ENCODE results near the gene NDUFS8. TPM values are rescaled to one million over a fixed set of nuclear protein-coding genes. Genes with fewer than 3 reads are reported as not detected.

The NDUFS8 gene
- total and polyA plus RNA-seq, 5 experiments from 2014 or later, result 81.5 to 203 (median 184) TPM

DNA sequence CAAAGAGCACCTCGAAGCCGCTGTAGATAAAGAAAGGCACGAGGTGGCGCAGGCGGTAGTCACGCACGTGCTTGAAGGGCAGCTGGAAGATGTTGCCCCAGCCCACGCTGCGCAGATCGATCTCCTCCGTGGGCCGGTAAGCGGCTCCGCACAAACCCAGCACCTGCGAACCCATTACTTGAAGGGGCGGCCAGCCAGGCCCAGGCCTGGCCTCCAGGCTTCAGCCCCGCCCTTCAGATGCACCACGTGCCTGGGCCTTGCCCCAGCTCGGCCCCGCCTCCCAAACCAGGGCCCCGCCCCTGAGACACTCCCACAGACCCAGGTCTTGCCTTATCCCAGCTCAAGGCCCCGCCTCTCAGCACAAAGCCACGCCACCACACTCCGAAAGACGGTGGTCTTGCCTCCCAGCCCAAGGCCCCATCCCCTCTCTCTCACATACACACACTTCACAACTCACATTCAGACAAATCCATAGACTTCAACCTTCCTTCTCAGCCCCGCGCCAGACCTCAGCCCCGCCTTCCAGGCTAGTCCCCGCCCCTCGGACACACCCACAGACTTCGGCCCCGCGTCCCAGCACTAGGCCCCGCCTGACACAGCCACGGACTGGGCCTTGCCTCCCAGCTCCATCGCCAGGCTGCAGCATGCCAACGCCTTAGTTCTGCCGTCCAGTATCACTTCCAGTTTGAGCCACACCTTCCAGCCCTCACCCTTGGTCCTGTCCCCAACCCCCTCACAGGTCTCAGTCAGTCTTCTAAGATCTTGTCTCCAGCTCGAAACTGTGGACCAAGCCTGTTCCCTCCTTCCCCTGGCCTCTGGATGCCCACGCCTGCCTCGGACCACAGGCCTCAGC, 33.6 kb upstream of the NDUFS8 start:
- peak overlapping the region in 3 of 10 donors; percentile 22 to 75 (median 69) for H3K27ac Mint-ChIP-seq
- peak overlapping the region in 1 of 10 donors; percentile 63 for H3K4me3 Mint-ChIP-seq
- POLR2A ChIA-PET, result no interaction called here

GRCh38 chr11:67997475-67997921, 33.0 kb upstream of the NDUFS8 start:
- Mint-ChIP-seq H3K4me3 (peak overlapping the region in 1 of 10 donors; percentile 17), H3K4me1 (peaks cover 22 to 44% (median 35%) of the 10 kb centered on the region in 4 donors), H3K36me3 (peaks cover 0 to 3% (median 0%) of the 10 kb centered on the region in 3 donors), H3K9me3 (no peaks in the 10 kb centered on the region), H3K27me3 (no peaks in the 10 kb centered on the region), H3K27ac (peak overlapping the region in 4 of 10 donors; percentile 22 to 71 (median 64))
- POLR2A ChIA-PET, result no interaction called here
- ATAC-seq (no peak), DNase-seq (no peak)

More for the DNA sequence above, 33.6 kb upstream of the NDUFS8 start:
- peak in 1 of 10 donors; percentile 31 for DNase-seq
- Mint-ChIP-seq H3K9me3 (no peaks in the 10 kb centered on the region), H3K36me3 (peaks cover 0 to 2% (median 0%) of the 10 kb centered on the region in 3 donors), H3K27me3 (peaks cover 0 to under 1% (median 0%) of the 10 kb centered on the region in 5 donors), H3K4me1 (peaks cover 20 to 39% (median 30%) of the 10 kb centered on the region in 4 donors)
- ATAC-seq, result peak in 1 of 2 donors; percentile 44

DNA sequence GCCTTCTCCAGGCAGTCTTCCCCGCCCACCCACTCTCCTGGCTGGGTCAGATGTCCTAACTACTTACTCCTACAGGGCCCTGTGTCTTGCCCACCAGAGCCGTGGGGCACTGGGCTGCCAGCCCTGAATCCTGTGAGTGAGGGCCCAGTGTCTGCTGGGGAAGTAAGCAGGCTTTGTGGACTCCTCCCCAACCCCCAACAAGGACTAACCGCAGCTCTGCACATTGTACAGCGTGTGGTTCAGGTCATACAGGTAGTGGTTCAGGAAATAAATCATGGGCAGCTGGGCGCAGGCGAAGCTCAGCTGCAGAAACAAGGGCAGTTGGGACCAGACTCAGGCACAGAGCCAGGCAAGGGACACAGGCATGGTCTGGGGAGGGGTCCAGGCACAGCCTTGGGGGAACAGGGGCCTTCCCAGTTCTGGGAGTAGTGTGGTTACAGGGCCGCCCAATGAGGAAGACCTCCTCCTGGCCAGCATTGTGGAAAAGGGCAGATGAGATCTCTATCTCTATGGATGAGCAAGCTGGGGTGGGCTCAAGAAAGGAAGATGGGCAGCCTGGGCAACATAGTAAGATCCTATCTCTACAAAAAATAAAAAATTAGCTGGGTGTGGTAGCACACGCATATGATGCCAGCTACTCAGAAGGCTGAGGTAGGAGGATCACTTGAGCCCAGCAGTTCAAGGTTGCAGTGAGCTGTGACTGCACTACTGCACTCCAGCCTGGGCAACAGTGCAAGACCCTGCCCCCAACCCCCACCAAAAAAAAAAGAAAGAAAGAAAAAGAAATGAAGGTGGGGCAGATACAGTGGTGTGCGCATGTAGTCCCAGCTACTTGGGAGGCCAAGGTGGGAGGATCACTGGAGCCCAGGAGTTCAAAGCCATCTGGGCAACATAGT, 32.1 kb upstream of the NDUFS8 start:
- H3K27me3 Mint-ChIP-seq, result no peaks in the 10 kb centered on the region
- peak overlapping the region in 5 of 10 donors; percentile 24 to 79 (median 63) for H3K4me3 Mint-ChIP-seq
- H3K4me1 Mint-ChIP-seq, result peaks cover 25 to 50% (median 41%) of the 10 kb centered on the region in 4 donors
- no peaks in the 10 kb centered on the region for H3K9me3 Mint-ChIP-seq
- POLR2A ChIA-PET, result no interaction called here
- ATAC-seq (peak; percentile 30 to 49), DNase-seq (peak in 1 of 10 donors; percentile 18)
- peak overlapping the region in 8 of 10 donors; percentile 14 to 85 (median 62) for H3K27ac Mint-ChIP-seq
- H3K36me3 Mint-ChIP-seq, result peaks cover 0 to 3% (median 0%) of the 10 kb centered on the region in 3 donors

DNA sequence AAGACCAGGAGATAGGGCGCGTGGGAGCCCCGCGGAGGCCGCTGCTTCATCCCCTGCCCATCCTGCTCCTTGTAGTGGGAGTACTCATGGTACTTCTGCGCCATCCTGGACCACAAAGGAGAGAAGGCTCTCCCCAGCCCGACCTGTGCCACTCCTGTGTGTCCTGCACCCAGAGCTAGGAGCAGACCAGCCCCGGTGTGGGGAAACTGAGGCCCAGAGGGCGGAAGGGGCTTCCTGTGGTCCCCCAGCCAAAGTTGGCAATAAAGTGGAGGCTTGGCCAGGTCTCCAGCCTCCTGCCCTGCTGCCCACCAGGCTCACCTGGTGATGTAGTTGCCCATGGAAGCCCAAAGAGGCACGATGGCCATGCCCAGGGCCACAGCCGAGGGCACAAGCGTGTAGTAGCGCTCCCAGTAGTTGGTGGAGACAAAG, 31.3 kb upstream of the NDUFS8 start:
- H3K36me3 Mint-ChIP-seq, result peaks cover 0 to 3% (median 0%) of the 10 kb centered on the region in 3 donors
- POLR2A ChIA-PET, result no interaction called here
- H3K4me1 Mint-ChIP-seq, result peaks cover 22 to 44% (median 38%) of the 10 kb centered on the region in 4 donors
- H3K27ac Mint-ChIP-seq, result no peak overlapping the region
- no peak overlapping the region for H3K4me3 Mint-ChIP-seq
- no peaks in the 10 kb centered on the region for H3K27me3 Mint-ChIP-seq
- H3K9me3 Mint-ChIP-seq, result no peaks in the 10 kb centered on the region
- no peak for ATAC-seq
- no peak for DNase-seq

DNA sequence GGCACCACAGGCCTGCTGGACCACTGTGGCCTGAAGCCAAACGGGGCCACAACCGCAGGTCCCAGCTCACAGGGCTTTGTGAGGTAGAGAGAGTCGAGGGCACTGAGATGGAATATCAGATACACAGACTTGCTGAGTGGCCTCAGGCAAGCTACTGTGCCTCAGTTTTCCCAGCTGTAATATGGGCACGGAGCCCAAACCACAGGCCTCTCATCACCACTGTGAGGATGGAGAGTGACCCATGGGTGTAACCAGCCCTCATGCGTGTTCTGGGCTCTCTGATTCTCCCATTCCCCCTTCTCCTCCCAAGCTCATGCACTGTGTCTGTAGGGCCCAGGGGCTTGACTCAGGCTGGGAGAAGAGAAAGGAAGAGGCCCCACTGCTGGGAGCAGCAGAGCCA, 30.8 kb upstream of the NDUFS8 start:
- peaks cover 0 to 3% (median 0%) of the 10 kb centered on the region in 3 donors for H3K36me3 Mint-ChIP-seq
- peak overlapping the region in 1 of 10 donors; percentile 14 for H3K4me3 Mint-ChIP-seq
- ATAC-seq, result no peak
- no peak for DNase-seq
- POLR2A ChIA-PET, result no interaction called here
- H3K27me3 Mint-ChIP-seq, result no peaks in the 10 kb centered on the region
- H3K9me3 Mint-ChIP-seq, result no peaks in the 10 kb centered on the region
- peaks cover 22 to 44% (median 41%) of the 10 kb centered on the region in 4 donors for H3K4me1 Mint-ChIP-seq
- no peak overlapping the region for H3K27ac Mint-ChIP-seq

GRCh38 chr11:68002575-68002937, 27.9 kb upstream of the NDUFS8 start:
- Mint-ChIP-seq H3K27me3 (no peaks in the 10 kb centered on the region), H3K4me3 (peak overlapping the region; percentile 71 to 93 (median 84)), H3K4me1 (peaks cover 18 to 48% (median 37%) of the 10 kb centered on the region in 4 donors), H3K27ac (peak overlapping the region; percentile 36 to 90 (median 78)), H3K36me3 (peaks cover 0 to 2% (median 0%) of the 10 kb centered on the region in 3 donors), H3K9me3 (no peaks in the 10 kb centered on the region)
- POLR2A ChIA-PET, result interaction anchor here (1.6 to 2.4 kb wide), 2 partner anchors 29 to 36 kb away, joined by 4 to 5 read pairs; partner anchors contain the start of genes NDUFS8 and TCIRG1
- ATAC-seq (no peak), DNase-seq (no peak)

DNA sequence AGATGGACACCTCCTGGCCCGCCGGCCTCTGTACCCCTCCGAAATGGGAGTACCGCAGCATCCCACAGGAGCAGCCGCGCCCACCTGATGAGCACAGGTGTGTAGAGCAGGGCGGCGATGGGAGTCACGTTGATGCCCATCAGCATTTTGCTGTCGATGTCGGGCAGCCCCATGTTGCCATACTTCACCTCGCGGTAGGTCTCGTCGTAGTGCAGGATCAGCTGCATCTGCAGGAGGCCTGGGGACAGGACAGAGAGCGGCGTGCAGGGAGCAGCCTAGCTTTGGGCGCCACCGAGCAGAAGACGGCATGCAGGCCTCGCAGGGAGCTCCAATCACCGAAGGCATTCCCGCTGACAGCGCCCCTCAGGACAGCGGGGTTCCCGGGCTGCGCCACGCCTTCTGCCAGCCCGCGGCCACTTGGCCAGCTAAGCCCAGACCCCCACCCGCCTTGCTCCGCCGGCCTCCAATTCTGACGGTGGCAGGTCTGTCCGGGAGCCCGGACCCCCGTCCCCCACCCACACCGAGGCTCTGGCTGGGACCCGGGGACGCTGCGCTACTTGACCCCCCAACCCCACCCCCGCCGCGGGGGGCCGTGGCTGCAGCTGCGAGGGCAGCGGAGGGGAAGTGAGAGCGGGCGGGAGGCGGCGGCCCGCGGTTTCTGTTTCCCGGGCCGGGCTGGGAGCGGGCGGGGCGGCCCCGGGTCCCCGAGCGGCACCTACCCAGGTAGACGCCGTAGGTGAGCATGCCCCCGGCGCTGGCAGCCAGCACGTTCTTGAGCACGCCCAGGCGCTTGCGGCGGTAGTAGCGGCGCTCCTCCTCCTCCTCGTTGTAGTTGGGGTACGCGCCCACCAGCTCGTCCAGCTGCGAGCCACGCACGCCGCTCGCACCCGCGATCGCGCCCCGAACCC, 27.3 kb upstream of the NDUFS8 start:
- H3K36me3 Mint-ChIP-seq, result peaks cover 0 to 2% (median 0%) of the 10 kb centered on the region in 3 donors
- no peaks in the 10 kb centered on the region for H3K9me3 Mint-ChIP-seq
- H3K4me1 Mint-ChIP-seq, result peaks cover 14 to 42% (median 31%) of the 10 kb centered on the region in 4 donors
- peak; percentile 89 to 90 for ATAC-seq
- H3K27ac Mint-ChIP-seq, result peak overlapping the region; percentile 36 to 90 (median 76)
- H3K27me3 Mint-ChIP-seq, result no peaks in the 10 kb centered on the region
- peak overlapping the region; percentile 71 to 93 (median 84) for H3K4me3 Mint-ChIP-seq
- POLR2A ChIA-PET, result interaction anchor here (1.1 to 2.4 kb wide), 3 partner anchors 28 to 211 kb away, joined by 3 to 5 read pairs (median 4); partner anchors contain the start of genes NDUFS8 and TCIRG1
- DNase-seq, result peak; percentile 53 to 84 (median 64)

GRCh38 chr11:68003846-68004550, 26.5 kb upstream of the NDUFS8 start, which contains the start of gene UNC93B1:
UNC93B1 (minus strand) TSS chr11:68004097; CDS start chr11:68004043, 54 bp downstream.
- Mint-ChIP-seq H3K4me1 (peaks cover 12 to 37% (median 28%) of the 10 kb centered on the region in 4 donors), H3K4me3 (peak within 1 kb of the TSS; percentile 80 to 93 (median 87)), H3K27ac (peak within 1 kb of the TSS; percentile 56 to 92 (median 88)), H3K27me3 (no peaks in the 10 kb centered on the region), H3K9me3 (no peaks in the 10 kb centered on the region), H3K36me3 (peaks cover 0 to 2% (median 0%) of the 10 kb centered on the region in 3 donors)
- POLR2A ChIA-PET, result interaction anchor here (0.5 to 2.4 kb wide), 4 partner anchors 27 to 210 kb away, joined by 3 to 6 read pairs (median 4); partner anchors contain the start of genes NDUFS8 and TCIRG1
- peak; percentile 79 to 81 for ATAC-seq
- peak; percentile 63 to 90 (median 70) for DNase-seq

DNA sequence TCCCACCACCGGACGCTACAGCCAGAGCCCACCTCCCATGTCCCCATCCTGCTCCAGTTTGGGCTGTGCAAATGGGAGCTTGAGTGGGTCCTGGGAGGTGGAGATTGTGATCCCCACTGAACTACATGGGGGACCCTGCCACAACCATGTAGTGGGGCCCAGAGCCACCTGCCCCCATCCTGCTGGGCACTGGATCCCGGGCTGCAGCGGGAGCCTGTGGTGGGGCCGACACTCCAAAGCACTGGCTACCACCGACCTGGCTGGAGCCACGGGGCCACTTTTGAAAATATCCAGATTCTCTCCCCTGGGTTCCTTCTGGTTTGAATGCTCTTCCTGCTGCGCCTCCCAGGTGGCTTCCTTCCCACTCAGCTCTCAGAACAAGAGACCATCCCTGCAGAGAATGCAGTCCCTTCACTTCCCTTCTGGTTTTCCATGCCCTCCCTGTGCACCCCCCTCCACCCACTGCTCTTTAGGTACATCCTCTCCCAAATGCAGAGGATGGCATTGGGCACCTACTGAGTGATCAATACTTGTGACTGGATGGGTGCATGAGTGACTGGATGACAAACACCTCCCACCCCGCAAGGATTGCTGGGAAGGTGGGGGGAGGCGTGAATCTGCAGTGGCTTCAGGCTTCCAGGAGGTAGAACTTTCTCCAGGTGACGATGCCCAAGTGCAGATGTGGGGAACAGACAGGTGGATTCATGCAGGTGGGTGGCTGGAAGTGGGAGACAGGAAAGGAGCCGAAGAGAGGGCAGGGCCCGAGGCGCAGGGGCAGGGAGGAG, 25.7 kb upstream of the NDUFS8 start:
- POLR2A ChIA-PET, result interaction anchor here (0.5 to 2.4 kb wide), 3 partner anchors 26 to 209 kb away, joined by 3 to 6 read pairs (median 5); partner anchors contain the start of gene NDUFS8
- H3K4me3 Mint-ChIP-seq, result peak overlapping the region; percentile 80 to 90 (median 86)
- DNase-seq (no peak), ATAC-seq (no peak)
- peak overlapping the region; percentile 16 to 92 (median 76) for H3K27ac Mint-ChIP-seq
- H3K9me3 Mint-ChIP-seq, result no peaks in the 10 kb centered on the region
- peaks cover 14 to 44% (median 33%) of the 10 kb centered on the region in 4 donors for H3K4me1 Mint-ChIP-seq
- peaks cover 0 to 2% (median 0%) of the 10 kb centered on the region in 3 donors for H3K36me3 Mint-ChIP-seq
- peaks cover 0 to 2% (median 0%) of the 10 kb centered on the region in 5 donors for H3K27me3 Mint-ChIP-seq

- Mint-ChIP-seq H3K4me3 (peak overlapping the region in 2 of 10 donors; percentile 9 to 41), H3K27me3 (peaks cover 0 to 5% (median under 1%) of the 10 kb centered on the region in 5 donors), H3K9me3 (no peaks in the 10 kb centered on the region), H3K27ac (no peak overlapping the region), H3K4me1 (peaks cover 14 to 56% (median 37%) of the 10 kb centered on the region in 4 donors), H3K36me3 (peaks cover 0 to 2% (median 0%) of the 10 kb centered on the region in 3 donors)
- DNase-seq (no peak), ATAC-seq (no peak)
- POLR2A ChIA-PET, result no interaction called here
Measured at GRCh38 chr11:68006606-68007166, 23.8 kb upstream of the NDUFS8 start.
